ENCODE data around the gene GLYR1. TPM values are rescaled to one million over a fixed set of nuclear protein-coding genes. Genes with fewer than 3 reads are reported as not detected.

GLYR1 gene
- total and polyA plus RNA-seq, 2 donors (not counting 3 experiments of a cell fraction or from before 2014, with no cell fraction given), result 47.9 to 107 TPM

DNA sequence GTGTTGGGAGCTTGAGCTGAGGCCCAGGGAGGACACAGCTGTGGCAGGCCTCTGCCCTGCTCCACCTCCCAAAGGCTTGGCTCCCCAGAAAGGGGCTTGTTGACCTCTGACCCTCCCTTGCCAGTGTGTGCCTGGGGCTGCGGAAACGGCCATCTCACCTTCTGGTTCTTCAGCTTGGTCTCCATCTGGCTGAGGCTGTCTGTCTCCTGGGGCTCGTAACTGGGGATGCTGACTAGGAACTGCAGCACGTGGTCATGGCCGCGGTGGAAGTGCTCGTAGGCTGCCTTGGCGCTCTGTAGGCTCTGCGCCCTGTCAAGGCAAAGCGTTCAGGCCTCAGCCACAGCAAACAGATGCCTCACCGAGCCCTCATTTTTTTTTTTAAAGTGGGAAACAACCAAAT, 42.9 kb upstream of the GLYR1 start:
- ChIA-PET POLR2A (no interaction called here), CTCF (interaction anchor here (2.1 kb wide), 1 partner anchor 66 kb away, joined by 10 read pairs; no protein-coding TSS in a partner anchor)
- Histone ChIP-seq H2AFZ (ENCODE audit: low read depth, low read length) (no peak overlapping the region), H3K4me3 (replicated peaks in 1 of 3; ENCODE audit: insufficient read depth in 1 of 3, low read depth in 1 of 3, low read length in 3 of 3) (no peak overlapping the region), H3K27me3 (ENCODE audit: control insufficient read depth in 2 of 2, insufficient read depth in 2 of 2, low read length in 2 of 2) (no peaks in the 10 kb centered on the region), H3K79me2 (ENCODE audit: control insufficient read depth, insufficient read depth, low read length) (no peaks in the 10 kb centered on the region), H3K9me3 (replicated peaks; ENCODE audit: control insufficient read depth, insufficient read depth, low read length) (no peaks in the 10 kb centered on the region), H3K9me1 (replicated peaks; ENCODE audit: control insufficient read depth, extremely low read depth, insufficient read depth, low read length) (no peaks in the 10 kb centered on the region), H3K4me1 (ENCODE audit: control insufficient read depth, extremely low read depth, insufficient read depth, low read length) (no peaks in the 10 kb centered on the region), H3K27ac (ENCODE audit: insufficient read depth, low read depth, low read length) (no peak overlapping the region), H3K4me2 (ENCODE audit: insufficient read depth, low read length) (no peak overlapping the region), H3K9ac (replicated peaks; ENCODE audit: extremely low read depth, insufficient read depth, low read length) (no peak overlapping the region), H3K36me3 (ENCODE audit: control insufficient read depth in 2 of 2, extremely low read depth in 1 of 2, insufficient read depth in 2 of 2, low read length in 2 of 2) (peaks cover 0 to 13% of the 10 kb centered on the region in 2 experiments), H4K20me1 (replicated peaks; ENCODE audit: control insufficient read depth, extremely low read depth, insufficient read depth, low read length) (no peaks in the 10 kb centered on the region)
- intact Hi-C loops (cut with micrococcal nuclease) (loop anchor here (10.0 kb wide), 1 partner anchor 65 kb away; the partner anchor contains the start of gene SEC14L5), dilution Hi-C loops (cut with MboI; ENCODE audit: extremely low pct_ligation_motif_present, low sequenced_read_pairs) (no loop called here)
- FAIRE-seq, result no peak
- TF ChIP-seq GATA2 (IDR thresholded peaks at IDR 0.05; ENCODE audit: insufficient read depth, insufficient read length, low read depth, low read length) (no peak), JUN (IDR thresholded peaks at IDR 0.05; ENCODE audit: borderline replicate concordance, insufficient read depth, insufficient read length, low read depth) (no peak), MYC (IDR thresholded peaks at IDR 0.05; ENCODE audit: low read depth, low read length) (no peak), POLR2A (IDR thresholded peaks at IDR 0.05; ENCODE audit: low read depth, low read length) (no peak), FOS (IDR thresholded peaks at IDR 0.05; ENCODE audit: borderline replicate concordance, insufficient read depth, low read length) (no peak), EZH2 (IDR thresholded peaks at IDR 0.05; ENCODE audit: borderline replicate concordance, low read depth, low read length, severe bottlenecking) (no peak), POLR2AphosphoS5 (IDR thresholded peaks at IDR 0.05; ENCODE audit: insufficient read depth, low read depth, low read length) (no peak)
- TF ChIP-seq, protein P1, sequence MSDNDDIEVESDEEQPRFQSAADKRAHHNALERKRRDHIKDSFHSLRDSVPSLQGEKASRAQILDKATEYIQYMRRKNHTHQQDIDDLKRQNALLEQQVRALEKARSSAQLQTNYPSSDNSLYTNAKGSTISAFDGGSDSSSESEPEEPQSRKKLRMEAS (IDR thresholded peaks at IDR 0.05; ENCODE audit: insufficient read depth, insufficient read length), result no peak
- no TSS peak for BruUV-seq (replicated peaks)
- DNase-seq (ENCODE audit: low read depth, low spot score), result no peak

All from endothelial cell of umbilical vein (primary cell).